Stimulated activated CD4-positive, alpha-beta T cell treated with anti-CD3 and anti-CD28 coated beads, Interleukin-12 subunit alpha, Interleukin-12 subunit beta, amount 100 ng/mL, for 24 hours (primary cell): Measurements from ENCODE around the gene CLK2.

Experiments
- DNase-seq, 2 experiments: peaks; one replicate each; pipeline ENCODE4 v3.0.0-alpha.2; 2020; ENCODE audit warnings: low read depth in 2 of 2

Gene CLK2

GRCh38 chr1:155273343-155274245, at the start of gene CLK2:
Gene CLK2, minus strand, starts transcription at chr1:155273504. Its CDS starts 2,527 bp downstream, at chr1:155270977.
- DNase-seq = peak; percentile 94 to 97

- DNase-seq = no peak
Measured at GRCh38 chr1:155322571-155322952, 49.3 kb upstream of the CLK2 start.

GRCh38 chr1:155321639-155322503, 48.6 kb upstream of the CLK2 start:
- no peak for DNase-seq

- peak; percentile 55 to 68 for DNase-seq
Measured at GRCh38 chr1:155320661-155321617, 47.6 kb upstream of the CLK2 start, which contains the start of gene RUSC1. Gene RUSC1, plus strand, starts transcription at chr1:155320894. Its CDS starts 880 bp downstream, at chr1:155321774.

- DNase-seq = no peak
Measured at GRCh38 chr1:155320252-155320651, 46.9 kb upstream of the CLK2 start.

GRCh38 chr1:155319536-155319935, 46.2 kb upstream of the CLK2 start:
- DNase-seq = no peak

GRCh38 chr1:155318082-155318481, 44.8 kb upstream of the CLK2 start:
- DNase-seq = no peak

- no peak for DNase-seq
Measured at GRCh38 chr1:155316922-155317321, 43.6 kb upstream of the CLK2 start.

GRCh38 chr1:155313261-155313660, 40.0 kb upstream of the CLK2 start:
- no peak for DNase-seq

- no peak for DNase-seq
Measured at GRCh38 chr1:155309423-155310021, 36.2 kb upstream of the CLK2 start.

GRCh38 chr1:155308493-155309422, 35.5 kb upstream of the CLK2 start, which contains the start of gene FDPS:
Gene FDPS, plus strand, starts transcription at chr1:155308866. Its CDS starts 924 bp downstream, at chr1:155309790.
- DNase-seq = peak; percentile 94 to 96

GRCh38 chr1:155307247-155307740, 34.0 kb upstream of the CLK2 start:
- no peak for DNase-seq

- no peak for DNase-seq
Measured at GRCh38 chr1:155305881-155306391, 32.6 kb upstream of the CLK2 start.

GRCh38 chr1:155304558-155305063, 31.3 kb upstream of the CLK2 start:
- no peak for DNase-seq

- DNase-seq = no peak
Measured at GRCh38 chr1:155301342-155301841, 28.1 kb upstream of the CLK2 start, which contains the start of gene PKLR. Gene PKLR, minus strand, starts transcription at chr1:155301438. Its CDS starts 43 bp downstream, at chr1:155301395.

GRCh38 chr1:155300553-155301329, 27.4 kb upstream of the CLK2 start:
- no peak for DNase-seq

- DNase-seq = no peak
Measured at GRCh38 chr1:155300024-155300423, 26.7 kb upstream of the CLK2 start.

GRCh38 chr1:155297384-155297783, 24.1 kb upstream of the CLK2 start:
- DNase-seq = no peak
